ENCODE results near the gene TXNRD1. TPM values are rescaled to one million over a fixed set of nuclear protein-coding genes. Genes with fewer than 3 reads are reported as not detected.

Gene TXNRD1
- total and polyA plus RNA-seq, 4 donors: 23.6 to 70.8 (median 55.7) TPM

- Histone ChIP-seq H3K27ac (ENCODE audit: low read depth in 1 of 2, low read length in 2 of 2) (no peak overlapping the region), H3K27me3 (ENCODE audit: control insufficient read depth in 4 of 4, insufficient read depth in 4 of 4, low read length in 3 of 4) (no peaks in the 10 kb centered on the region), H3K4me1 (ENCODE audit: control insufficient read depth in 4 of 4, insufficient read depth in 4 of 4, low read length in 3 of 4) (no peaks in the 10 kb centered on the region), H3K4me3 (ENCODE audit: low read depth in 1 of 3, low read length in 3 of 3) (no peak overlapping the region), H3K9me3 (ENCODE audit: control insufficient read depth in 4 of 4, low read length in 3 of 4) (no peaks in the 10 kb centered on the region), H3K9ac (ENCODE audit: low read depth in 1 of 2, low read length in 2 of 2) (no peak overlapping the region), H3K36me3 (ENCODE audit: control insufficient read depth in 4 of 4, insufficient read depth in 3 of 4, low read depth in 1 of 4, low read length in 3 of 4) (peaks cover 9 to 59% (median 44%) of the 10 kb centered on the region in 4 donors)
- TF ChIP-seq GABPA (IDR thresholded peaks at IDR 0.05 in 1 of 2, conservative IDR thresholded peaks at IDR 0.05 in 1 of 2) (no peak), REST (IDR thresholded peaks at IDR 0.05) (no peak), HNF4A (conservative IDR thresholded peaks at IDR 0.05) (no peak), SP1 (IDR thresholded peaks at IDR 0.05) (no peak), RAD21 (IDR thresholded peaks at IDR 0.05) (no peak), TAF1 (conservative IDR thresholded peaks at IDR 0.05) (no peak), YY1 (IDR thresholded peaks at IDR 0.05) (no peak), FOXA2 (IDR thresholded peaks at IDR 0.05) (no peak), HNF4G (IDR thresholded peaks at IDR 0.05) (no peak), NR2F2 (IDR thresholded peaks at IDR 0.05) (no peak), RXRA (IDR thresholded peaks at IDR 0.05) (no peak), JUND (IDR thresholded peaks at IDR 0.05) (no peak), FOXA1 (IDR thresholded peaks at IDR 0.05) (no peak), ATF3 (IDR thresholded peaks at IDR 0.05) (no peak), ZBTB33 (IDR thresholded peaks at IDR 0.05) (no peak), MAX (IDR thresholded peaks at IDR 0.05) (no peak), CTCF (IDR thresholded peaks at IDR 0.05; ENCODE audit: low read depth, low read length, missing input control) (no peak), EGR1 (IDR thresholded peaks at IDR 0.05; ENCODE audit: low read depth in 2 of 2) (no peak)
- DNase-seq (ENCODE audit: low spot score): no peak
Measured at GRCh38 chr12:104320627-104321024, 105.0 kb downstream of the TXNRD1 start.
